ENCODE data around the gene ME3.
"Not testable (repeated sequence)": the region's sequence is repeated elsewhere in the genome, so short reads cannot be mapped to it uniquely, and the experiment has no call there.

Gene ME3

GRCh38 chr11:86551288-86552092 is 120.9 kb downstream of the ME3 start:
- DNase-seq: peak; percentile 62

DNA sequence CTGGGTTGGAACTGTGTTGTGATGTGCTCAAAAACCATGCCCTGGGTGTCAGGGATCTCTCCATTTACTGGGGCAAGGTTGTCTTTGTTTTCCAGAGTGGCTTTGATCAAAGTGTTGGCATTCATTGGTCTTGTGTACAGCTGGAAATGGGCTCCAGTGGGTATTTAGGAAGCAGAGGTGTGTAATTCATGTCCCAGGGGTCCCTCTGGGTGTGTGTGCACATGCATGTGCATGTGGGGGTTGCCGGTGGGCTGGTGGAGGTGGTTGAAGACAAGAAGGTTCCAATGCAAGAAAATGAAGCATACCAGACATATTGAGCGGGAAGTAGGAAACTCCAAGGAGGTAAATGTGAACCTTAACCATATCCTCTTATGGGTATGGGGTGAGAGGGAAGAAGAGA is 121.7 kb downstream of the ME3 start:
- DNase-seq: no peak

DNA sequence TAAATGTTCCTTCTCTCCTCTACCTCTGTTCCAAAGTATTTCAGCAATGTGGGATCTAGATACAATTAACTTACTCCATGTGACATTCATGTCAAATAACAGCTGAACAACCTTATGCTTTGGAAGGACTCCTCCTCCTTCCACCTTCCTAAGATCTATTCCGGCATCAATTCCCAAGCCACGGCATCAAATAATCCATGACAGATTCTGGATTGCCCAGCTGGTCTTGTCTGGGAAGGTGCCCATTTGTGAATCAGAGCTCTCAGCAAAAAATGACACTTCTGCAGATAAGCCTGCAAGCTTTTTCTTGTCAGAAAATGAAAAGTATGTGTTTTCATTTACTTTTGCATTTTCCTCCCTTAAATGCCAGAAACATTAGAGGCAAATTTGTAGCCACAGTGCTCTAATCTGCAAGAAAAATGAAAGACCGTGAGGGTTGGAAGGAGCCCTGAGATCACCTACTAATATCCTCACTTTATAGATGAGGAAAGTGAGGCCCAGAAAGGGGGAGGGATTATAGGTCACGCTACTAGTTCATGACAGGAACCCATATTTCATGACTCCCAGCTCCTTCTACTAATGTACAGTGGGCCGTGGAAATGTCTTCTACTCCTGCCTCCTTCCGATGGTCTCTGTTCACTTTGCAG is 124.0 kb downstream of the ME3 start:
- no peak for DNase-seq

DNA sequence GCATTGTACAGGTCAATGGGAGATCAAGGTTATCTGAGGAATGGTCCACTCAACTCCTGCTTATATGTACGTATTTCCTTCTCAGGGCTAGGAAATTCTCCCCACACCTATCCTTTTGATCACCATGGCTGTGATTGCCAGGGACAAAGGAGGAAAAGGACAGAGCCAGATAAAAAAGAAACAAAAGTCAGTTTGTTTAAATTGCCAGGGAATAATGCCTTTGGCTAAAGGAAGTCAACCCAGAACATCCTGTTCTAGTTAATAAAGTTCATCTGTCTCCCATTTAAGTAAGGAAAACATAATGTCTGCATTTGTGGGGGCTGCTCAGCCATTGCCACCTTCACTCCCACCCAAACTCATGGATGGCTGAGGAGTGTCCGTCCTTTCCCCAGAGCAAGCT is 124.7 kb downstream of the ME3 start:
- DNase-seq: no peak

GRCh38 chr11:86541299-86541698 is 131.1 kb downstream of the ME3 start:
- peak; percentile 44 for DNase-seq

- no peak for DNase-seq
Observed at GRCh38 chr11:86538223-86538548, 134.2 kb downstream of the ME3 start.

DNA sequence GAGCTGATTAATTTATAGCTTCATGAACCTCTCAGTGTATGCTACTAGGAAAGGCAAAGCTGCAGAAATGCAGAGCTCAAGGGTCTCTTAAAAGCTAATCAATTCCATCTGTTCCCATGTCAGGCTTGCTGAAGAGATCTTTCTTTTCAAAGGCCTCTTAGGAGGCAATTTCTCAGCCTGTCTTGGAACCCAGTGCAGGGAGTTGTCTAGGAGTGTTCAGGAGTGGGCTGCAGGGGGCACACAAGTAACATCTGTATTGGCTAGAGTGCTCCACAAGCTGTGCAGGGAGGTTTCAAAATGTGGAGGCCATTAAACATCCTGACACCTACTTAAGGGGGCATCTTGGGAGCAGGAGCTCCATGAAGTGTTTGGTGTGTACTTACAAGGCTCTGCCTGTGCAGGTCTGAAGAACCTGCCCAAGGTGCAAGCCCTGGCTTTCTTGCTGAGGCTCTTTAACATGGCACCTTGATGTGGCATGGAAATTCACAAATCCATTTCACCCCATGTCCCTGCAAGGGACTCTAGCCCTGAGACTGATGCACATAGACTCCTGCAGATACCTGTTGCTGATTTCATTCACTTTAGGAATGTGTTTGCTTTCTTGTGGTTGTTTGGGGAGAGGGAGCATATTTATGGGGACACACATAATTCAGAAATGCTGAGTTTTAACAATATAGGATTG is 134.7 kb downstream of the ME3 start:
- DNase-seq: peak; percentile 39

DNA sequence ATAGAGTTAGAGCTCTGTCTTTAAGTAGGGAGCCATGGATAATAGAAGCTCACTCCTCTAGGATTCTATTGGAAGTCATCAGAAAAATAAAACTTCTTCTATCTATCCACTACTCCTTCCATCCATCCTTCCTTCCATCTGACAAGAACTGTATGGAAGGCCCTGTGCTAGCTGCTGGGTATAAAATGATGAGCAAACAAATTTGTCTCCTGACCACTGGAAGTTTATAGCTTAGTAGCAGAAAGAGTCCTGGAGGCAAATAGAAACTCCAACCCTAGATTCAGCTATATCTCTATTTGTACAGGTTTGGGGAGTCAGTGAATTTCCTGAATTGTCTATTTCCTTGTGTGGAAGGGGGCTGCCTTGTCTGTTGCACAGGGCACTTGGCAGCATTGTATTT is 136.6 kb downstream of the ME3 start:
- no peak for DNase-seq

DNA sequence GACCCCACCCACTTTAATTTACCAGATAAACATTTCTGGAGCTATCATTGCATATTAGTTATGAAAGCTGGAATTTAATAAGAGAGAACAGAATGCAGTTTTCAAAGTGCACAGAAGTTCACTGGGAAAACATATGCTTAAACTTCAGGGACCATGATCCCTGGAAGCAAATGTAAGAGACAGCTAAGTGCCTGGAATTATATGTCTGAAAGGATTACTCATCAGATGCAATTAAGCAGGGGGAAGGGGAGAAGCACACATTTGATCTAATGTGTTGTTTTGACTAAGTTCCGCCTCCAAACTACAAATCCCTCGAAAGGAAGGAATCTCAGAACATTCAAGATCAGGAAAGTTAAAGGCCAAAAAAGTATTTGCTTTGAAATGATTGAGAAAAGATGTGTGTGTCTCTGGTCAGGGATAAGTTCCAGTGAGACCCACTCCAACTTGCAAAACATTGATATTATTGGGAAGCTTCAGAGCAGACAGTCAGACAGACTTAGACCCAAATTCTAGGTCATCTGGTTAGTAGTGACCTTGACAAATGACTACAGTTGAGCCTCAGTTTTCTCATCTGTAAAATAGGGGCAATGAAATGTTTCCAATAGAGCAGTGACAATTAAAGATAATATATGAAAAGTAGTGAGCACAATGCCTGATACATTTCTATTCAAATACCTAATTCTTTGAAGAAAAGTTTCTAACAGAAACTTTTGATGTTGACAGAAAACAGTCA is 147.6 kb downstream of the ME3 start:
- DNase-seq: peak; percentile 75

DNA sequence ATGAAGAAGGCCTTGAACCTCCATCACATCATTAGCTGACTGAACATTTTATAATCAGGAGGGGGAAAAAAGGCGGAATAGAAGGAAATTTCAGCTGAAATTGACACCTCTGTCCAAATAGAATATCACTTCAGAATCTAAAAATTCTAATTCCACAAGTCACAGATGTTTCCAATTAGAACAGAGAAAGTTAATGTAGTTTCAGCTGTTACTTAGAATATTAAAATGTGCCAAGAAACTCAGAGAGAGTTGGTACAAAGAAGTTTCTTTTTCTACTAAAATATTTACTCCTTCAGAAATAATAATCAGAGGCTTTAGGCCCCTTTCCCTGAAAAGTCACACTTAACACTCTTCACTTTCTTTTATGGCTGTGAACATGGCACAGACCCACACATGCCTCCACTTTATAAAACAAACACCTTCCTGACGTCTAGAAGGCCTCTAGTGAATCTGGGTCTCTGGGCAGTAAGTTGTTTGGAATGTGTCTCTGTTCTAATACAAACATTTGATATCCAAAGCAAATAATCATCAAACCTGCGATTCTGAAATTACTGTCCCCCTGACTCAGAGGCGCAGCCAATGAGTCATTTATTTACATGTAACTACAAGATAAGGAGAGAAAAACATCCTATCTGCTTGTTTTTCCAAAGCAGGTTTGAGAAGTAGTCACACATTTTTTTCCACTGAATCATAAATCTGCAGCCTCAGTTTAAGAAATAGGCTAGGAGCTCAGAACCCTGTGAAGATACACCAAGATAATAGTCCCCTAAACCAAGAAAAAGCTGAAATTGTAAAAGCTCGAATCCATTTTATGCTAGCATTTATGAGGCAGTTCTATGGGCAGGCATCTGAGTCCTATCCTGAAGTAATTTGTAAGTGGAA is 148.4 kb downstream of the ME3 start:
- DNase-seq: peak; percentile 95

GRCh38 chr11:86522512-86522911 is 149.9 kb downstream of the ME3 start:
- not testable (repeated sequence) for DNase-seq

DNA sequence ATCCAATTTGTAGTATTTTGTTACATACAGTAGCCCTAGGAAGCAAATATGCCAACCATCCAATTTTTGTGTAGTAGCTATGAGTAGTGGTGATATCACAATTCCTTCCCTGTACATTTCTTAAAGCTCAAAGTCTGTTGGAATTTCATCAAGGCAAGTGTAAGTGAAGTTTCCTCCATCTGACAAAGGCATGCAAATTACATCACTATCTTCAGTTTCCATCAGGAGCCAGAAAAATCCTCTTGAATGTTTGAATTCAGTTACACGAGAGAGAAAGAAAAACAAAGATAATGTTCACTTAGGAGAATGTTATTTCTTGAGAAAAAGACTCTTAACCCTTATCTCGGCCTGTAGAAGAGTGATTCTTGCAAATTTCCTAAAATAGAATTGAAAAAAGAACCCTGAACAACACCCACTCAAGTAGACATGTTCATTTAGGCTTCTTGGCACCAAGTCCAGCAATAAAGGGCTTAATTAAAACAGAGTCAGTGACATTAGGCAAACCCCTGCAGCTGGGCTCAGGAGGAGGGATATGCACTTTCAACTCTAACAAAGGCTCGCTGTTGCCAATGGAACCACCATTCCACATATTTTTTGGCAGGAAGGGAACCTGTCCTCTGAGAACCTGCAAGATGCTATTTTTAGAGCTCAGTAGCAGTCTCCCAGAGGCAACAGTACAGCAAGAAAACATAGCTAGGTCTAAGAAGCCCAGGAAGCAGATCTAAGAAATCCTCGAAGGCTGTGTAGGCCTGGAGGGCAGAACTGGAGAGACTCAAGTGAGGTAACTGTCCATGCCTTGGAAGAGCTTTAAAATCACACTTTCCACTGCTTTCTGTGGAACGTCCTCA is 153.1 kb downstream of the ME3 start:
- no peak for DNase-seq

DNA sequence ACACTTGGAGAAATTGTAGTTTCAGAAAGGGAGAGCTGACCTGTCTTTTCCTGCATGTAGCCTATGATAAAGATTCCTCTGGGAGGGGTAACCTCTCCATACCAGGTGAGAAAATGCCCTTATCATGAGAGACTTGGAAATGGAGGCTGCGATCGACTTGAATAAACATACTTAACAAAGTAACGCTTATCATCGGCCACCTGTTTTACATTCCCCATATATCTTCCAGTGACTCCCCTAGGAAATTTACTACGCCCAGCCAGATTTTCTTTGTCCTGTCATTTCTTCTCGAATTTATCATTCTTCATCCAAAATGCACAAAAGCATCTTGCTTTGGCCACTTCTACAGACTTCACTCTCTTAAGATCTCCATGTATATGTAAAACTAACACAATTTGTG is 154.2 kb downstream of the ME3 start:
- no peak for DNase-seq

- no peak for DNase-seq
Observed at GRCh38 chr11:86517557-86517956, 154.9 kb downstream of the ME3 start.

DNA sequence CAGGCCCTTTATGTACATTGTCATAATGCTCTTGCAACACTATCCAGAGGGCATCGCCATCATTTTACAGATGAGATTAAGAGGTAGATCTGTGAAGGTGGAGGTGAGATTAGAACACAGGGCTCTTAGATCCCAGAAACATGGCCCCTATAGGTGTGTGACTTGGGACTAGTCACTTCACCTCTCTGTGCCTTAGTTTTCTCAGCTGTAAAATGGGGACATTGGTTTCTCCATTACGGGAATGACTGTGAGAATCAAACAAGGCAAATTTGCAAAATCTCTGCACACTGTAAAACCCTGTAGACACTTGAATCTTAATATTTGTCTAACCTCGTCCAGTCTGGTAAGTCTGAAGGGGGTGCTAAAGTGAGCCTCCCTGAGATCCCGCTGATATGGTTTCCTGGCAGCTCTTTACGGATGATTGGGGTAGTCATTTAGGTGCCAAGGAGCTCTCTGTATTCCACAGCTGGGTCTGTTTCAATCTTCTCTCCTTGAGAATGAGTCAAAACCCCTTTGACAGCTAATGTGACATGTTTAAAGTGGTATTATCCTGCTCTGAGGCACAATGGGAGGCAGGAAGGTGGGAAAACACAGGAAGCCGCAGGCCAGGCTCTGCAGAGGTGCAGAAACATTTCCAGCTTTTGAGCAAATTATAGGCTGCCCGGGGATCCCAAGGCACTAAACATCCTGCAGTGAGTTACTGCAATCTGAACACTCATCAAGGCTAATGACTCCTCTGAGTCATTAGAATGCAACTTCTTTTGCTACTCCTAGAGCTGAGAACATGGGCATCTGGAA is 156.9 kb downstream of the ME3 start:
- DNase-seq: no peak

DNA sequence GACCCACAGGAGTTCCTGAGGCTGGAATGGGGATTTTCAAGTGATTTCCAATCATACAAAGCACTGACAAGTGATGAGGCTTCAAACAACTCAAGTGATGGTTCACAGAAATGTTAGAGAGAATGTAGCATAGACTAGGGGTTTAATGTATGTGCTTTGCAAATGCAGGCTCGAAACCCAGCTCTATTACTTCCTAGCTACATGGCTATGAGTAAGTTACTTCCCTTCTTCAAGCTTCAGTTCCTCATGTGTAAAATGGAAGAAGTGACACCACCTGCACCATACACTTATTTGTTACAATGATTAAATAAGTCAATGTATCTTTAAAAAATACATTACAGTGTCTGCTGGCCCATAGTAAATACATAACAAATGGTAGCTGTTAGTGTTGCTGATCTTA is 158.0 kb downstream of the ME3 start:
- DNase-seq: no peak

DNA sequence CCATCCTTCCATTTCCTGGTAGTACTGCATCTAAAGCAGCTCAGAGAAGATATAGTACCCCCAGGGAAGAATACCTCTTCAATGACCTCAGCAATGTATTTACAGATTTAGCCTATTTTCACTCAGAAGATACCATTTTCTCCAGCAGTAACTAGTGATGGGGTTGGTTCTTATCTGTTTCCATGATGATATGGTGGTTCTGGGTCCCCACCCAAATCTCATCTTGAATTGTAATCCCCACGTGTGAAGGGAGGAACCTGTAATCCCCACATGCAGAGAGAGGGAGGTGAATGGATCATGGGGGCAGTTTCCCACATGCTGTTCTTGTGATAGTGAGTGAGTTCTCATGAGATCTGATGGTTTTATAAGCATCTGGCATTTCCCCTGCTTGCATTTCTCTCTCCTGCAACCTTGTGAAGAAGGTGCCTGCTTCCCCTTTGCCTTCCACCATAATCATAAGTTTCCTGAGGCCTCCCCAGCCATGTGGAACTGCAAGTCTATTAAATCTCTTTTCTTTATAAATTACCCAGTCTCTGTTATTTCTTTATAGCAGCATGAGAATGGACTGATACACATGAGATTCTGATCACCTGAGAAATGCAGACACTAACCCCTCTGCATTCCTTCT is 158.6 kb downstream of the ME3 start:
- no peak for DNase-seq

- DNase-seq: no peak
Observed at GRCh38 chr11:86513138-86513537, 159.3 kb downstream of the ME3 start.

DNA sequence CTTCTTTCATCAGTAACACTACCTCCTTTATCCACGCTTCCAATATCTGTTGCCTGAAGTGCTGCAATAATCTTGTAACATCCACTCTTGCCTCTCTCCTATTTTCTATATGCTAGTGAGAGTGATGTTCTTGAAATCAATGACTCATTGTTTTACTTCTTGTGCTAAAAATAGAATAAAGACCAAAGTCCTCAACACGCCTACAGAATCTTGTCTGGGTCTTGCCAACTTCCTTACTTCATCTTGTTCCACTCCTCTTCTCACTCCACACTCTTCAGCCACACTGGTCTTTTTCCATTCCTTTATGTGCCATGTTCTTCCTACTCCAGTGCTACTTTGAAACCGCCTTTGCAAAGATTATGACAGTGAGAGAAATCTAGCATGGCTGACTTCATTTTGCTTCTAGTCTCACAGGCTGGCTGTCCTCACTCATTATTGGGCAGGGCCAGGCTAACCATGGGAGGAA is 161.3 kb downstream of the ME3 start:
- peak; percentile 64 for DNase-seq

- no peak for DNase-seq
Observed at GRCh38 chr11:86510674-86511073, 161.7 kb downstream of the ME3 start.

Data from DMS53 (cell line).